Pancreas (tissue), 10 donors: ENCODE results near the gene LAMA1. TPM values are rescaled to one million over a fixed set of nuclear protein-coding genes. Genes with fewer than 3 reads are reported as not detected.
A peak's percentile ranks its signal among the peaks of the same experiment; 100 is the strongest.

Experiments used
- ATAC-seq, 4 donors: fragments of 200-7000 bp; cut with Tn5 transposase; one replicate each; pipeline versions ENCODE4 v1.8.0 to v1.9.1; 2020; ENCODE audit warnings: mild to moderate bottlenecking in 4 of 4, moderate library complexity in 4 of 4
- DNase-seq, 6 donors: peaks; one replicate each; pipeline ENCODE4 v3.0.0-alpha.2; 2020
- FAIRE-seq: peaks from 2 replicates; lab custom pipeline; 2012; peaks lifted over from hg19 to GRCh38; lab: Jason Lieb, UNC
- H3K27ac ChIP-seq, 4 donors: fragments of 200-600 bp; sonication (generic); 1 replicate in 3 of 4; 2 replicates in 1 of 4; pipeline versions ENCODE4 v1.5.0 to v1.8.0; 2020
- H3K27me3 ChIP-seq, 4 donors: fragments of 200-600 bp; one replicate each; pipeline ENCODE4 v1.8.0; 2021
- H3K36me3 ChIP-seq, 3 donors: fragments of 200-600 bp; sonication (generic) in 1 of 3; one replicate each; pipeline versions ENCODE4 v1.5.0 to v1.8.0; 2020 to 2021
- H3K4me1 ChIP-seq, 3 donors: fragments of 200-600 bp; one replicate each; pipeline ENCODE4 v1.8.0; 2021
- H3K4me3 ChIP-seq, 4 donors: fragments of 200-600 bp; sonication (generic) in 2 of 4; one replicate each; pipeline versions ENCODE4 v1.5.0 to v1.8.0; 2020 to 2021
- H3K9me3 ChIP-seq, 4 donors: fragments of 200-600 bp; one replicate each; pipeline ENCODE4 v1.8.0; 2021
- WGBS, 2 donors: extraction: QIAGEN DNeasy Blood & Tissue Kit; methylation state at CpG; one replicate each; pipeline ENCODE4 v1.1.7; 2013; 5-methylcytosine and 5-hydroxymethylcytosine counted together
- intact Hi-C, 3 donors: fragments of 100-400 bp; cut with DNase I; formaldehyde crosslinking; loops; one replicate each; pipeline versions ENCODE4 v1.11.1 to v1.14.2; 2022
- polyA plus RNA-seq, 2 donors: library from polyadenylated mRNA; stranded (reverse); fragments of 200-250 nt; gene quantifications; one replicate each; pipeline ENCODE4 v1.2.3, GENCODE V29; 2013
- total RNA-seq, 6 donors: library from RNA; stranded (reverse); fragmentation: NEBNext Ultra II Directional in 4 of 6; extraction: Animal tissue kit (Norgen Biotek cat#: 25700) in 4 of 6; gene quantifications; one replicate each; pipeline versions ENCODE4 v1.2.1 to v1.2.4, GENCODE V29; 2021 to 2023
- TF ChIP-seq, protein P1 (sequence below), 4 donors: fragments of 200-600 bp; sonication (generic) in 3 of 4; IDR thresholded peaks; one replicate each; pipeline versions ENCODE4 v1.5.0 to v1.8.0; 2021; ENCODE audit warnings: antibody characterized with exemption in 4 of 4
- donor health status: healthy with polysubstance abuse.
- donor health status: DM: no; HTN: no; CAD: no; lungs with moderate emphysema.
- donor health status: DM: no; HTN: no; CAD: no.
- donor health status: control.
- donor health status: control.
- donor health status: Bipolar disorder and iron deficiency.
- donor health status: DM: yes; HTN: yes; CAD: no.
- donor health status: DM: no; HTN: no; CAD: no.
- donor health status: DM: no; HTN: no; CAD: no.
- donor health status: DM: yes; HTN: yes; CAD: no.

Gene LAMA1
- total and polyA plus RNA-seq, 8 donors = 0.39 to 3.1 (median 1.0) TPM

DNA sequence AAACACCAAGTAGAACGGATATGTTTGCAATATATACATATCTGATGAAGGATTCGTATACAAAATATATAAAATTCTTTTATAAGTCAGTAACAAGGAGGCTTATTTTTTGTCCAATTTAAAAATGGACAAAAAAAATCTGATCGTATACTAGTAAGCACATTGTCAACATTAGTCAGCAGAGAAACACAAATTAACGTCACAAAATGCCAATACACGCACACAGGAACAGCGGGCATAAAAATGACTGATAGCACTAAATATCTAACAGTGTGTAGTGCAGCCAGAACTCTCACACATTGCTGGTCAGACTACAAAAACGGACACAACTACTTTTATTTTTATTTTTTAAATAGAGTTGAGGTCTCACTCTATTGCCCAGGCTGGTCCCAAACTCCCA lies 69.5 kb downstream of the LAMA1 start:
- FAIRE-seq (no peak), DNase-seq (no peak), ATAC-seq (no peak)
- H3K27me3 ChIP-seq = no peaks in the 10 kb centered on the region
- TF ChIP-seq, protein P1, sequence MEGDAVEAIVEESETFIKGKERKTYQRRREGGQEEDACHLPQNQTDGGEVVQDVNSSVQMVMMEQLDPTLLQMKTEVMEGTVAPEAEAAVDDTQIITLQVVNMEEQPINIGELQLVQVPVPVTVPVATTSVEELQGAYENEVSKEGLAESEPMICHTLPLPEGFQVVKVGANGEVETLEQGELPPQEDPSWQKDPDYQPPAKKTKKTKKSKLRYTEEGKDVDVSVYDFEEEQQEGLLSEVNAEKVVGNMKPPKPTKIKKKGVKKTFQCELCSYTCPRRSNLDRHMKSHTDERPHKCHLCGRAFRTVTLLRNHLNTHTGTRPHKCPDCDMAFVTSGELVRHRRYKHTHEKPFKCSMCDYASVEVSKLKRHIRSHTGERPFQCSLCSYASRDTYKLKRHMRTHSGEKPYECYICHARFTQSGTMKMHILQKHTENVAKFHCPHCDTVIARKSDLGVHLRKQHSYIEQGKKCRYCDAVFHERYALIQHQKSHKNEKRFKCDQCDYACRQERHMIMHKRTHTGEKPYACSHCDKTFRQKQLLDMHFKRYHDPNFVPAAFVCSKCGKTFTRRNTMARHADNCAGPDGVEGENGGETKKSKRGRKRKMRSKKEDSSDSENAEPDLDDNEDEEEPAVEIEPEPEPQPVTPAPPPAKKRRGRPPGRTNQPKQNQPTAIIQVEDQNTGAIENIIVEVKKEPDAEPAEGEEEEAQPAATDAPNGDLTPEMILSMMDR (IDR thresholded peaks at IDR 0.05) = no peak
- H3K36me3 ChIP-seq = no peaks in the 10 kb centered on the region
- H3K4me1 ChIP-seq = no peaks in the 10 kb centered on the region
- no peaks in the 10 kb centered on the region for H3K9me3 ChIP-seq
- H3K4me3 ChIP-seq = no peak overlapping the region
- intact Hi-C loops = no loop called here
- WGBS, 2 donors = 53 to 68% methylated on average over 7 of the region's 7 CpGs
- no peak overlapping the region for H3K27ac ChIP-seq

GRCh38 chr18:7047336-7047735 lies 70.3 kb downstream of the LAMA1 start:
- WGBS, 2 donors = 71 to 77% methylated on average over 1 of the region's 1 CpG
- no peaks in the 10 kb centered on the region for H3K9me3 ChIP-seq
- TF ChIP-seq, protein P1 (IDR thresholded peaks at IDR 0.05) = no peak
- no peak overlapping the region for H3K27ac ChIP-seq
- no peaks in the 10 kb centered on the region for H3K36me3 ChIP-seq
- DNase-seq = no peak
- ATAC-seq = no peak
- intact Hi-C loops = no loop called here
- no peak overlapping the region for H3K4me3 ChIP-seq
- no peaks in the 10 kb centered on the region for H3K27me3 ChIP-seq
- FAIRE-seq = no peak
- H3K4me1 ChIP-seq = no peaks in the 10 kb centered on the region

DNA sequence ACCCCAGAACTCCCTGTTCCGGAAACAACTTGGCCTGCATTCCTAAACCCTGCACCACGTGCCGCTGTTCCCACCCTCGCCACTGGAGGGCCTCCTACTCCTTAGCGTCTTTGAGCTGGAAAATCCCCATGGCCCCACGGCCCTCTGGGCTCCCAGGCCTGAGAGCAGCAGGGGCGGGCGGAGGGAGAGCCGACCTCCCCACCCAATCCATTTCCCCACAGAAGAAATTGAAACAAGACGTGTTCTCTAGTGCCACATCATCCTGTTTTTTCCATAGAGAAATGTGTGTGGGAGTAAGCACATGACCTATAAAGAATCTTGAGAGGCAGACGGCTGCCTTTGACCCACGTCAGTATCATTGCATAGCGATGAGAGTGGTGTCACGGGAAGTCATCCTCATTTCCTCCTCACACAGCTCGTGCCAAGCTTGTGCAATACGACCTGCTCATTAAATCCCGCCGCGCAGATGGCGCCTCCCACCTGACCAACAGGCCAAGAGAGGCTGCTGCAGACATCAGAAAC lies 79.2 kb downstream of the LAMA1 start:
- intact Hi-C loops = no loop called here
- Histone ChIP-seq H3K4me3 (no peak overlapping the region), H3K27ac (no peak overlapping the region), H3K4me1 (no peaks in the 10 kb centered on the region), H3K27me3 (no peaks in the 10 kb centered on the region), H3K9me3 (no peaks in the 10 kb centered on the region), H3K36me3 (no peaks in the 10 kb centered on the region)
- FAIRE-seq = no peak
- WGBS, 2 donors = 46 to 50% methylated on average over 20 of the region's 20 CpGs
- peak; percentile 55 to 94 (median 84) for ATAC-seq
- peak in 4 of 6 donors; percentile 25 to 55 (median 52) for DNase-seq
- TF ChIP-seq, protein P1 (IDR thresholded peaks at IDR 0.05) = peak; percentile 17 to 26 (median 22)

DNA sequence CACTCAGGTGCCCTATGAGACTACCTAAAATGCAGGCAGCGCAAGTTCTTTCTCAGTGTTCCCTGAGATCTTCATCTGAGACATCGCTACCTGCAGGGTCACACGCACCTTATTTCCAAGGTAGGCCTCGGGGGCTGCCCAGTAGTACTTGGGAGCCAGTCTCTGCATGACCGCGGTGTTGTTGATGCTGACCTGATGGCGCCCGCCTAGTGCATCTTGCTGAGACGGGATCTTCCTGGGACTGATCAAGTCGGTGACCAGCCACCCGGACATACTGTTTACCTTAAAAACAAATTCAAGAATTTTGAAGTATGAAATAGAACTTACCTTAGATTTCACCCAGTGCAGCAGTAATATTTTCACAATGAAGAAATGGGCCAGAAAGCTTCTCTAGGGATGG lies 80.1 kb downstream of the LAMA1 start:
- FAIRE-seq (no peak), DNase-seq (no peak), ATAC-seq (no peak)
- Histone ChIP-seq H3K27me3 (no peaks in the 10 kb centered on the region), H3K4me1 (no peaks in the 10 kb centered on the region), H3K36me3 (no peaks in the 10 kb centered on the region), H3K4me3 (no peak overlapping the region), H3K9me3 (no peaks in the 10 kb centered on the region), H3K27ac (no peak overlapping the region)
- TF ChIP-seq, protein P1 (IDR thresholded peaks at IDR 0.05) = no peak
- 89 to 95% methylated on average over 11 of the region's 11 CpGs for WGBS, 2 donors
- intact Hi-C loops = no loop called here

GRCh38 chr18:7035807-7036206 lies 81.8 kb downstream of the LAMA1 start:
- DNase-seq = no peak
- no peak for FAIRE-seq
- no peak overlapping the region for H3K4me3 ChIP-seq
- H3K36me3 ChIP-seq = no peaks in the 10 kb centered on the region
- intact Hi-C loops = no loop called here
- no peak for ATAC-seq
- WGBS, 2 donors = 89 to 96% methylated on average over 11 of the region's 11 CpGs
- H3K27me3 ChIP-seq = no peaks in the 10 kb centered on the region
- TF ChIP-seq, protein P1 (IDR thresholded peaks at IDR 0.05) = no peak
- no peaks in the 10 kb centered on the region for H3K4me1 ChIP-seq
- no peaks in the 10 kb centered on the region for H3K9me3 ChIP-seq
- no peak overlapping the region for H3K27ac ChIP-seq
